Measurements from ENCODE around the gene GATA2. TPM values are rescaled to one million over a fixed set of nuclear protein-coding genes. Genes with fewer than 3 reads are reported as not detected.

GATA2 gene
- total RNA-seq, 4 donors from 2014 or later, result 5.4 to 16.0 (median 8.1) TPM

GRCh38 chr3:128476659-128477058 lies 16.3 kb downstream of the GATA2 start:
- peaks cover 91% of the 10 kb centered on the region for H3K27me3 ChIP-seq
- H3K27ac ChIP-seq, result no peak overlapping the region
- H3K36me3 ChIP-seq, result no peaks in the 10 kb centered on the region
- H3K9me3 ChIP-seq, result peaks cover 0 to 3% (median 0%) of the 10 kb centered on the region in 3 donors
- ATAC-seq, result no peak
- H3K4me1 ChIP-seq, result peaks cover 0 to 10% (median 3%) of the 10 kb centered on the region in 3 donors
- TF ChIP-seq POLR2AphosphoS5 (IDR thresholded peaks at IDR 0.05), result no peak
- no peak for TF ChIP-seq CTCF (IDR thresholded peaks at IDR 0.05)
- TF ChIP-seq POLR2A (IDR thresholded peaks at IDR 0.05), result no peak
- no peak for TF ChIP-seq EP300 (IDR thresholded peaks at IDR 0.05)
- 100% methylated on average over 1 of the region's 5 CpGs for WGBS, 2 donors (ENCODE audit: low coverage in 1 of 2)
- H3K4me3 ChIP-seq, result no peak overlapping the region

- ATAC-seq, result no peak
- H3K4me3 ChIP-seq, result no peak overlapping the region
- peaks cover 90% of the 10 kb centered on the region for H3K27me3 ChIP-seq
- H3K9me3 ChIP-seq, result peaks cover 0 to 6% (median 0%) of the 10 kb centered on the region in 3 donors
- H3K27ac ChIP-seq, result no peak overlapping the region
- peaks cover 0 to 3% (median 0%) of the 10 kb centered on the region in 3 donors for H3K4me1 ChIP-seq
- no peak for TF ChIP-seq CTCF (IDR thresholded peaks at IDR 0.05)
- no peaks in the 10 kb centered on the region for H3K36me3 ChIP-seq
- 60% methylated on average over 1 of the region's 8 CpGs; no CpG with 5 or more reads in 1 of the 2 donors for WGBS, 2 donors (ENCODE audit: low coverage in 1 of 2)
Observed at GRCh38 chr3:128475355-128475754, 17.6 kb downstream of the GATA2 start.

- ATAC-seq, result no peak
- Histone ChIP-seq H3K4me3 (no peak overlapping the region), H3K9me3 (peaks cover 0 to 6% (median 0%) of the 10 kb centered on the region in 3 donors), H3K27ac (no peak overlapping the region), H3K36me3 (no peaks in the 10 kb centered on the region), H3K27me3 (peaks cover 85% of the 10 kb centered on the region), H3K4me1 (no peaks in the 10 kb centered on the region)
- no CpG with 5 or more reads among the region's 4 CpGs for WGBS, 2 donors (ENCODE audit: low coverage in 1 of 2)
- TF ChIP-seq CTCF (IDR thresholded peaks at IDR 0.05), result no peak
- TF ChIP-seq POLR2AphosphoS5 (IDR thresholded peaks at IDR 0.05), result no peak
- TF ChIP-seq POLR2A (IDR thresholded peaks at IDR 0.05), result no peak
- no peak for TF ChIP-seq EP300 (IDR thresholded peaks at IDR 0.05)
Observed at GRCh38 chr3:128473737-128474136, 19.3 kb downstream of the GATA2 start.

GRCh38 chr3:128473180-128473519 lies 19.9 kb downstream of the GATA2 start:
- TF ChIP-seq EP300 (IDR thresholded peaks at IDR 0.05) (no peak), POLR2A (IDR thresholded peaks at IDR 0.05) (no peak), CTCF (IDR thresholded peaks at IDR 0.05) (no peak), POLR2AphosphoS5 (IDR thresholded peaks at IDR 0.05) (no peak)
- no peaks in the 10 kb centered on the region for H3K4me1 ChIP-seq
- WGBS, 2 donors (ENCODE audit: low coverage in 1 of 2), result 18% methylated on average over 3 of the region's 6 CpGs; no CpG with 5 or more reads in 1 of the 2 donors
- H3K36me3 ChIP-seq, result no peaks in the 10 kb centered on the region
- no peak overlapping the region for H3K4me3 ChIP-seq
- peaks cover 85% of the 10 kb centered on the region for H3K27me3 ChIP-seq
- no peak for ATAC-seq
- no peak overlapping the region for H3K27ac ChIP-seq
- peaks cover 0 to 6% (median 0%) of the 10 kb centered on the region in 3 donors for H3K9me3 ChIP-seq

GRCh38 chr3:128472449-128473179 lies 20.4 kb downstream of the GATA2 start:
- TF ChIP-seq CTCF (IDR thresholded peaks at IDR 0.05), result no peak
- TF ChIP-seq EP300 (IDR thresholded peaks at IDR 0.05), result no peak
- no peak for TF ChIP-seq POLR2A (IDR thresholded peaks at IDR 0.05)
- no peak for TF ChIP-seq POLR2AphosphoS5 (IDR thresholded peaks at IDR 0.05)
- H3K4me3 ChIP-seq, result no peak overlapping the region
- WGBS, 2 donors (ENCODE audit: low coverage in 1 of 2), result 78 to 100% methylated on average over 1 of the region's 13 CpGs
- no peaks in the 10 kb centered on the region for H3K4me1 ChIP-seq
- peaks cover 0 to 6% (median 0%) of the 10 kb centered on the region in 3 donors for H3K9me3 ChIP-seq
- H3K27me3 ChIP-seq, result peaks cover 84% of the 10 kb centered on the region
- no peak overlapping the region for H3K27ac ChIP-seq
- no peaks in the 10 kb centered on the region for H3K36me3 ChIP-seq
- no peak for ATAC-seq

Measured in gastroesophageal sphincter (tissue), 4 donors.